Ishikawa (cell line): ENCODE measurements around the gene PEPD.

Experiments used
- EGR1 ChIP-seq: IDR thresholded peaks from 2 replicates; pipeline ENCODE4 v1.6.1; 2012
- EP300 ChIP-seq: IDR thresholded peaks from 2 replicates; pipeline ENCODE4 v1.6.1; 2012; ENCODE audit warnings: borderline replicate concordance
- MAX ChIP-seq: IDR thresholded peaks from 2 replicates; pipeline ENCODE4 v1.6.1; 2012
- NFIC ChIP-seq: IDR thresholded peaks from 2 replicates; pipeline ENCODE4 v1.6.1; 2012
- REST ChIP-seq: IDR thresholded peaks from 2 replicates; pipeline ENCODE4 v1.6.1; 2012; ENCODE audit warnings: low read depth, mild to moderate bottlenecking
- TAF1 ChIP-seq: IDR thresholded peaks from 2 replicates; pipeline ENCODE4 v1.6.1; 2012; ENCODE audit warnings: low read depth, mild to moderate bottlenecking
- TCF12 ChIP-seq: IDR thresholded peaks from 2 replicates; pipeline ENCODE4 v1.6.1; 2012; ENCODE audit warnings: low read depth

- TF ChIP-seq EP300 (no peak), TAF1 (no peak), REST (no peak), MAX (no peak), EGR1 (no peak), NFIC (no peak), TCF12 (no peak)
These were observed 87.3 kb downstream of the PEPD start for GRCh38 chr19:33434069-33434885.
